Sigmoid colon (tissue), 7 donors: Measurements from ENCODE around the gene CLSTN1. TPM values are rescaled to one million over a fixed set of nuclear protein-coding genes. Genes with fewer than 3 reads are reported as not detected.

Source experiments
- DNase-seq: peaks from one replicate; pipeline ENCODE4 v3.0.0-alpha.2; 2019
- H3K27ac ChIP-seq, 4 donors: fragments of 200-600 bp; sonication (generic); one replicate each; pipeline ENCODE4 v1.5.1; 2016 to 2019; ENCODE audit warnings: mild to moderate bottlenecking in 1 of 4
- H3K27me3 ChIP-seq, 3 donors: fragments of 200-600 bp; sonication (generic); one replicate each; pipeline ENCODE4 v1.5.1; 2019; ENCODE audit warnings: mild to moderate bottlenecking in 1 of 3
- H3K36me3 ChIP-seq, 4 donors: fragments of 200-600 bp; sonication (generic); one replicate each; pipeline ENCODE4 v1.5.1; 2016 to 2019
- H3K4me1 ChIP-seq, 4 donors: fragments of 200-600 bp; sonication (generic); one replicate each; pipeline ENCODE4 v1.5.1; 2017 to 2019
- H3K4me3 ChIP-seq, 4 donors: fragments of 200-600 bp; sonication (generic); one replicate each; pipeline ENCODE4 v1.5.1; 2017 to 2019; ENCODE audit warnings: mild to moderate bottlenecking in 2 of 4, moderate library complexity in 1 of 4
- H3K9me3 ChIP-seq, 4 donors: fragments of 200-600 bp in 3 of 4; sonication (generic) in 3 of 4; one replicate each; pipeline versions ENCODE4 v1.5.1 to v1.6.1; 2013 to 2019
- CTCF ChIP-seq, 4 experiments: fragments of 450-650 bp in 3 of 4; fragments of 200-600 bp in 1 of 4; IDR thresholded peaks; one replicate each; pipeline ENCODE4 v1.5.1; 2016 to 2019; ENCODE audit warnings: antibody characterized with exemption in 4 of 4, mild to moderate bottlenecking in 3 of 4, moderate library complexity in 2 of 4
- EP300 ChIP-seq, 4 donors: sonication (generic); formaldehyde crosslinking; IDR thresholded peaks; one replicate each; pipeline ENCODE4 v1.6.1; 2017; ENCODE audit warnings: antibody characterized with exemption in 4 of 4
- POLR2A ChIP-seq, 2 donors: fragments of 450-650 bp; IDR thresholded peaks; one replicate each; pipeline ENCODE4 v1.6.1; 2016; ENCODE audit warnings: antibody characterized with exemption in 2 of 2, mild to moderate bottlenecking in 2 of 2, moderate library complexity in 2 of 2
- POLR2AphosphoS5 ChIP-seq, 4 donors: sonication (generic); formaldehyde crosslinking; IDR thresholded peaks; one replicate each; pipeline ENCODE4 v1.6.1; 2017; ENCODE audit warnings: antibody characterized with exemption in 4 of 4
- WGBS, 2 donors: extraction: QIAGEN DNeasy Blood & Tissue Kit; methylation state at CpG; one replicate each; pipeline ENCODE4 v1.1.7; 2013; 5-methylcytosine and 5-hydroxymethylcytosine counted together
- intact Hi-C: fragments of 100-400 bp; cut with DNase I; formaldehyde crosslinking; loops from one replicate; pipeline ENCODE4 v1.15.1; 2023
- polyA plus RNA-seq, 3 donors: library from polyadenylated mRNA; stranded (reverse); fragments of 200-250 nt; gene quantifications; one replicate each; pipeline ENCODE4 v1.2.3, GENCODE V29; 2013
- total RNA-seq, 4 donors: library from RNA; depleted of rRNA; stranded (reverse); fragments of >200 nt; gene quantifications; one replicate each; pipeline ENCODE4 v1.1.0, GENCODE V29; 2016
- donor health status: healthy with polysubstance abuse.
- donor health status: Bipolar disorder and iron deficiency.
- donor health status: healthy.

The CLSTN1 gene
- total and polyA plus RNA-seq, 7 donors: 21.0 to 105 (median 34.6) TPM

GRCh38 chr1:9835758-9836631 lies 12.2 kb upstream of the CLSTN1 start:
- H3K9me3 ChIP-seq: no peaks in the 10 kb centered on the region
- no peaks in the 10 kb centered on the region for H3K36me3 ChIP-seq
- H3K27ac ChIP-seq: peak overlapping the region; percentile 27 to 66 (median 64)
- no peaks in the 10 kb centered on the region for H3K27me3 ChIP-seq
- intact Hi-C loops: no loop called here
- H3K4me3 ChIP-seq: no peak overlapping the region
- peak in 3 of 4 donors; percentile 12 to 25 (median 24) for TF ChIP-seq POLR2AphosphoS5 (IDR thresholded peaks at IDR 0.05)
- TF ChIP-seq EP300 (IDR thresholded peaks at IDR 0.05): no peak
- peaks cover 0 to 17% (median 14%) of the 10 kb centered on the region in 4 donors for H3K4me1 ChIP-seq
- DNase-seq: peak; percentile 90
- 36 to 62% methylated on average over 15 of the region's 15 CpGs for WGBS, 2 donors

- TF ChIP-seq EP300 (IDR thresholded peaks at IDR 0.05) (no peak), POLR2AphosphoS5 (IDR thresholded peaks at IDR 0.05) (no peak), CTCF (IDR thresholded peaks at IDR 0.05) (no peak)
- Histone ChIP-seq H3K4me3 (no peak overlapping the region), H3K9me3 (no peaks in the 10 kb centered on the region), H3K27ac (peak overlapping the region in 3 of 4 donors; percentile 64 to 66 (median 64)), H3K27me3 (no peaks in the 10 kb centered on the region), H3K36me3 (no peaks in the 10 kb centered on the region), H3K4me1 (peaks cover 0 to 17% (median 14%) of the 10 kb centered on the region in 4 donors)
- intact Hi-C loops: no loop called here
- peak; percentile 64 for DNase-seq
- 38 to 73% methylated on average over 9 of the region's 9 CpGs for WGBS, 2 donors
Observed at GRCh38 chr1:9835404-9835757, 11.6 kb upstream of the CLSTN1 start.

GRCh38 chr1:9833632-9834031 lies 9.9 kb upstream of the CLSTN1 start:
- Histone ChIP-seq H3K4me3 (no peak overlapping the region), H3K36me3 (no peaks in the 10 kb centered on the region), H3K27me3 (no peaks in the 10 kb centered on the region), H3K27ac (no peak overlapping the region), H3K4me1 (peaks cover 0 to 17% (median 14%) of the 10 kb centered on the region in 4 donors), H3K9me3 (no peaks in the 10 kb centered on the region)
- TF ChIP-seq POLR2A (IDR thresholded peaks at IDR 0.05) (no peak), CTCF (IDR thresholded peaks at IDR 0.05) (no peak), POLR2AphosphoS5 (IDR thresholded peaks at IDR 0.05) (no peak), EP300 (IDR thresholded peaks at IDR 0.05) (no peak)
- peak; percentile 19 for DNase-seq
- intact Hi-C loops: no loop called here
- WGBS, 2 donors: 82 to 86% methylated on average over 3 of the region's 3 CpGs

- H3K36me3 ChIP-seq: no peaks in the 10 kb centered on the region
- DNase-seq: no peak
- intact Hi-C loops: no loop called here
- H3K27me3 ChIP-seq: no peaks in the 10 kb centered on the region
- peaks cover 0 to 22% (median 18%) of the 10 kb centered on the region in 4 donors for H3K4me1 ChIP-seq
- WGBS, 2 donors: 83 to 86% methylated on average over 24 of the region's 24 CpGs
- no peaks in the 10 kb centered on the region for H3K9me3 ChIP-seq
- no peak overlapping the region for H3K4me3 ChIP-seq
- H3K27ac ChIP-seq: no peak overlapping the region
- TF ChIP-seq CTCF (IDR thresholded peaks at IDR 0.05) (no peak), POLR2AphosphoS5 (IDR thresholded peaks at IDR 0.05) (no peak), POLR2A (IDR thresholded peaks at IDR 0.05) (no peak), EP300 (IDR thresholded peaks at IDR 0.05) (no peak)
Observed at GRCh38 chr1:9827558-9828185, 3.9 kb upstream of the CLSTN1 start.

- no peaks in the 10 kb centered on the region for H3K36me3 ChIP-seq
- H3K4me3 ChIP-seq: no peak overlapping the region
- H3K27ac ChIP-seq: peak overlapping the region in 3 of 4 donors; percentile 93 to 97 (median 94)
- intact Hi-C loops: no loop called here
- H3K4me1 ChIP-seq: peaks cover 0 to 32% (median 27%) of the 10 kb centered on the region in 4 donors
- no peaks in the 10 kb centered on the region for H3K27me3 ChIP-seq
- peak; percentile 20 for DNase-seq
- 89 to 94% methylated on average over 3 of the region's 3 CpGs for WGBS, 2 donors
- H3K9me3 ChIP-seq: no peaks in the 10 kb centered on the region
- TF ChIP-seq POLR2A (IDR thresholded peaks at IDR 0.05) (no peak), CTCF (IDR thresholded peaks at IDR 0.05) (no peak), EP300 (IDR thresholded peaks at IDR 0.05) (no peak)
Observed at GRCh38 chr1:9826616-9827015, 2.9 kb upstream of the CLSTN1 start.
